GM12872 (cell line): ENCODE measurements around the gene CABP1.

Experiments
- TF ChIP-seq, protein P1 (sequence below): IDR thresholded peaks from 3 replicates; pipeline ENCODE4 v1.5.1; 2011; ENCODE audit warnings: low read depth, mild to moderate bottlenecking, low read length, moderate library complexity; ENCODE audit not compliant: insufficient read depth

Gene CABP1

DNA sequence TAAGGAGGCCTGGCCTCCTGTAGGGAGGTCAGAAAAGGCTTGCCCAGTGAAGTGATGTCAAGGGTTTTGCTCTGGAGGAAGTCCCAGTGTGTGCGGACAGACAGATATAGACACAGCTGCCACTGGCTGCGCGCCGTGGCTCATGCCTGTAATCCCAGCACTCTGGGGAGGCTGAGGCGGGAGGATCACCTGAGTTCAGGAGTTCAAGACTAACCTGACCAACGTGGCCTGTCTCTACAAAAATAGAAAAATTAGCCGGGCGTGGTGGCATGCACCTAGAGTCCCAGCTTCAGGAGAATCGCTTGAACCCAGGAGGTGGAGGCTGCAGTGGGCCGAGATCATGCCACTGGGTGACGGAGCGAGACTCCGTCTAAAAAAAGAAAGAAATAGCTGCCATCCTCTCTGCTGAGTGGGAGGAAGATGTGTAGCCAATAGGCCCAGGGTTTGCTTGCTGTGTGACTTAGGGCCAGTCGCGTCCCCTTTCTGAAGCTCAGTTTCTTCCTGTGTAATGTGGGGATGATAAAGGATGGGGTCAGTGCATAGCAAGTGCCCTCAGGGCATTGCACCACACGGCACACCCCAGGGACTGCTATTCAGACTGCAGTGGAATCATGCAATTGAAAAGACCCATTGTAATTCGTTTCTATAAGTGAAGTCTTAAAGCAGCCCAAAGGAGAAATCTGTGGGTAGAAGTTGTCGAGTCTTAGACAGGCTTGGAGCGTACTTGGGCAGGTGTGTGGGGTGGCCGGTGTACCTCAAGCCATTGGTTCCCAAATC, 27.9 kb downstream of the CABP1 start:
- TF ChIP-seq, protein P1, sequence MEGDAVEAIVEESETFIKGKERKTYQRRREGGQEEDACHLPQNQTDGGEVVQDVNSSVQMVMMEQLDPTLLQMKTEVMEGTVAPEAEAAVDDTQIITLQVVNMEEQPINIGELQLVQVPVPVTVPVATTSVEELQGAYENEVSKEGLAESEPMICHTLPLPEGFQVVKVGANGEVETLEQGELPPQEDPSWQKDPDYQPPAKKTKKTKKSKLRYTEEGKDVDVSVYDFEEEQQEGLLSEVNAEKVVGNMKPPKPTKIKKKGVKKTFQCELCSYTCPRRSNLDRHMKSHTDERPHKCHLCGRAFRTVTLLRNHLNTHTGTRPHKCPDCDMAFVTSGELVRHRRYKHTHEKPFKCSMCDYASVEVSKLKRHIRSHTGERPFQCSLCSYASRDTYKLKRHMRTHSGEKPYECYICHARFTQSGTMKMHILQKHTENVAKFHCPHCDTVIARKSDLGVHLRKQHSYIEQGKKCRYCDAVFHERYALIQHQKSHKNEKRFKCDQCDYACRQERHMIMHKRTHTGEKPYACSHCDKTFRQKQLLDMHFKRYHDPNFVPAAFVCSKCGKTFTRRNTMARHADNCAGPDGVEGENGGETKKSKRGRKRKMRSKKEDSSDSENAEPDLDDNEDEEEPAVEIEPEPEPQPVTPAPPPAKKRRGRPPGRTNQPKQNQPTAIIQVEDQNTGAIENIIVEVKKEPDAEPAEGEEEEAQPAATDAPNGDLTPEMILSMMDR = no peak

DNA sequence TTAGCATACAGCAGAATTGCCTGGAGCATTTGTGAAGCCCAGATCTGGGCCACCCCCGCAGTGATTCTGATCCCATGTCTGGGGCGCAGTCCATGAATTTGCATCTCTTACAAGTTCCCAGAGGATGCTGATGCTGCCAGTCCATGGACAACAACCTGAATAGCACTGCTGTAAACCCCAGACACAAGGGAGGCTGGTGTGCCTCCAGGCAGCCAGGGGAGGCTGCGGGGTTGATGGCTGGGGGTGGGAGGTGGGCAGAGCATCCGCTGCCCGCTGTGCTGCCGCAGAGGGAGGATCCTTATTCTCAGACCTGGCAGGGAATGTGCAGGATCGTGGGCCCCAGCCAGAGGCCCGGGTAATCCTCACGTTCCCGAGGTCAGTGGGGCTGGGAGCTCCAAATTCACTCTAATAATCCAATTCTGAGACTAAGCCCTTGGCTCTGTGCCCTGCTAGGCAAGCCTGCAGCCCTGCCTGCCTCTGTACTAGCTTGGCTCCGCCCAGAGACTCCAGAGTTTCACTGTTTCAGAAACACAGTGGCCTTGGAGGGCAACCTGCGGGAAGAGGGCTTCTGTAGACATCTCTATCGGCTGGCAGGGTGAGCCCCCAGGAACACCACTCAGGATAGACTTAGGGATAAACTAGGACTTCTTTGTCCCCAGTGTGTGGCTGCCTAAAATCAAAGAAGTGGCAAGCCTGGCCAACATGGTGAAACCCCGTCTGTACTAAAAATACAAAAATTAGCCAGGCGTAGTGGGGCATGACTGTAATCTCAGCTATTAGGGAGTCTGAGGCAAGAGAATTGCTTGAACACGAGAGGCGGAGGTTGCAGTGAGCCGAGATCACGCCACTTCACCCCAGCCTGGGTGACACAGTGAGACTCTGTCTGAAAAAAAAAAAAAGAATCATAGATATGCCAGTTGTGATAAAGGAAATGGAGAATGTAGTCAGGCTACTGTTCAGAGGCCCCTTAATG, 28.7 kb downstream of the CABP1 start:
- TF ChIP-seq, protein P1 = no peak

DNA sequence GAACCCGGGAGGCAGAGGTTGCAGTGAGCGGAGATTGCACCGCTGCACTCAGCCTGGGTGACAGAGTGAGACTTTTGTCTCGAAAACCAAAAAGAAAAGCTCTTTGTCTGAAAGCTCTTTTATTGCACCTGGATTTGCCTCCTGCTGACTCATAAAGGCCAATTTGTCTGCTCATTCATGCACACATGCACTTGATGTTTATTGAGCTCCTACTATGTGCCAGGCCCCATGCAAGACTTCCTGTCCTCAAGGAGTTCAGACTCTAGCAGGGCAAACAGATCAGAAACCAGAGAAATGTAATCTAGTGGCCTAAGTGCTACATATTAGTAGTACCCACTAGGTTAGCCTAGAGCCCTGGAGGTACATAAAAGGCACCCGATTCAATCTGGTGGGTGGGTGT, 30.2 kb downstream of the CABP1 start:
- TF ChIP-seq, protein P1 = no peak

DNA sequence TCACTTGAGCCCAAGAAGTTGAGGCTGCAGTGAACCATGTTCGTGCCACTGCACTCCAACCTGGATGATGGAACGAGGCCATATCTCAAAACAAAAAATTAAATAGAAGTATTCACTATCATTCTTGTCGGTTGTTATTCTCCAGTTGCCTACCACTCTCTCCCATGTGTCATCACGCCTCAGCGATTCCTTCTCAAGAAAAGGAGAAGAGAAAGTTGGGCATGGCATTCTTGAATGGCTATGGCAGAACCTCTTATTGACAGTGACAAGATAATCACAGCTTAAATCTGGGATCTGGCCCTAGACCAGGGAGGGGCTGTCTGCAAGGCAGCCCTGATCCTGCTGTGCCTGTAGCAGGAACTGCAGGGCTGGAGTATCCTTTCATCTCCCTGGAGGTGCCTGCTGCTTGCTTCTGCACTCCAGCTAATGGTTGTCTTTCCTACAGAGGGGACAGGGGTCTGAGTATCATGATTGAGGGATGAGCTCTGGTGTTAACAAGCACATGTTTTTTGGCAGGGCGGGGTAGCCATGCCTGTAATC, 33.7 kb downstream of the CABP1 start:
- TF ChIP-seq, protein P1 = no peak

DNA sequence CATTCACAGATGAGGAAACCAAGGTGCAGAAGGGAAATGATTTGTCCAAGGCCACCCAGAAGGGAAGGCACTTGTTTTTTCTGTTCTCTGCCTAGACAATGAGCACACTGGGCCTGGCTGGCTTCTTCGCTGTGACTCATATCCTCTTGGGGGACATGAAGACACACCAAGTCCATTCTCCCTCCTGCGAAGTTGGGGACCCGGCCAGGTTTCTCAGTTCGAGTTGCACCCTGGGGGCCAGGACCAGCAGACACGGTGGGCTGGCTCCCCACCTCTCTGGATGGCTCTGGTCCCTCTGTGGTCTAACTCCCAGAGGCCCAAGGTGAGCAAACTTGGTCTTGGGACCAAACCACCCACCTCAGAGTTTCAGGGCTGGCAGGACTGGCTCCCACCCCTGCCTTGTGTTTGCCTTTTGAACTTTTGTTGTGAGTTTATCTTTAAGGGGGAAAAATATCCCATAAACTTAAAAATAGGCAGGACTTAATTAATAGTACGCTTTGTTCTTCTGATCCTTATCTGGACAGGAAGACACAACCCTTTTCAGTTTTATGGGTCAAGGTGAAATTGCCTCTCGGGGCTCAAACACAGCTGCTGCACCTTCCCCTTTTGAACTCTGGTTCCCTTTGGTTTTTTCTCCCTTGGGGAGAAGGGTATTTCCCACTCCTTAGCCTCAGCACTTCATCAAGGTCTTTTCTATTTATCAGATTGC, 37.5 kb downstream of the CABP1 start:
- TF ChIP-seq, protein P1 = no peak

DNA sequence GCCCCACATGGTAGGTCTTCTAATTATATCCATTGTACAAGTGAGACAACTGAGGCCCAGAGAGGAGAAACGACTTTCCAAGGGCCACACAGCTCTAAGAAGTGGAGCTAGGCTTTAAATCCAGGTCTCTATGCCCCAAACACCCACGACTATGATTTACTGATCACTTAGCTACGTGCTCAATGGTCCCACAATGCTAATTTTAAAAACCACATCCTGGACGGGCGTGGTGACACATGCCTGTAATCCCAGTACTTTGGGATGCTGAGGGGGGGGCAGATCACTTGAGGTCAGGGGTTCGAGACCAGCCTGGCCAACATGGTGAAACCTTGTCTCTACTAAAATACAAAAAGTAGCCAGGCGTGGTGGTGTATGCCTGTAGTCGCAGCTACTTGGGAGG, 38.1 kb downstream of the CABP1 start:
- TF ChIP-seq, protein P1 = no peak
